Stimulated activated naive B cell treated with anti-CD40 and anti-IgM and Interleukin-4, amounts not matched to agents 10 μg/mL and 1 μg/mL and 100 μg/mL, for 72 hours (primary cell): ENCODE results near the gene COA8.

Experiments used
- ATAC-seq, 2 donors: fragments of 150-1000 bp; cut with Tn5 transposase; replicated peaks; 2 replicates each; pipeline ENCODE4 v1.10.0; 2021; ENCODE audit warnings: moderate library complexity in 1 of 2
- DNase-seq: peaks from one replicate; pipeline ENCODE4 v3.0.0; 2021
- H3K27ac Mint-ChIP-seq: one replicate; pipeline ENCODE4 v1.8.0; 2022; ENCODE audit warnings: mild to moderate bottlenecking, mixed read lengths
- H3K27me3 Mint-ChIP-seq, 2 donors: one replicate each; pipeline ENCODE4 v1.8.0; 2022; ENCODE audit warnings: mixed read lengths in 2 of 2
- H3K36me3 Mint-ChIP-seq, 2 donors: one replicate each; pipeline ENCODE4 v1.8.0; 2022; ENCODE audit warnings: mixed read lengths in 2 of 2, mild to moderate bottlenecking in 1 of 2
- H3K4me1 Mint-ChIP-seq, 2 donors: one replicate each; pipeline ENCODE4 v1.8.0; 2022; ENCODE audit warnings: mixed read lengths in 2 of 2, mild to moderate bottlenecking in 1 of 2
- H3K4me3 Mint-ChIP-seq, 2 donors: one replicate each; pipeline ENCODE4 v1.8.0; 2022; ENCODE audit warnings: mild to moderate bottlenecking in 2 of 2, mixed read lengths in 2 of 2, moderate library complexity in 1 of 2
- H3K9me3 Mint-ChIP-seq, 2 donors: one replicate each; pipeline ENCODE4 v1.8.0; 2022; ENCODE audit warnings: mixed read lengths in 2 of 2, mild to moderate bottlenecking in 1 of 2

Gene COA8

GRCh38 chr14:103537175-103537990 is 25.4 kb upstream of the COA8 start:
- Mint-ChIP-seq H3K4me3 (no peak overlapping the region), H3K27me3 (peaks cover 11 to 14% of the 10 kb centered on the region in 2 donors), H3K4me1 (peaks cover 4 to 7% of the 10 kb centered on the region in 2 donors), H3K36me3 (peaks cover 4 to 11% of the 10 kb centered on the region in 2 donors), H3K27ac (no peak overlapping the region), H3K9me3 (no peaks in the 10 kb centered on the region)
- DNase-seq = no peak
- ATAC-seq = no peak

- Mint-ChIP-seq H3K27ac (peak overlapping the region; percentile 37), H3K36me3 (peaks cover 0 to 11% of the 10 kb centered on the region in 2 donors), H3K4me3 (no peak overlapping the region), H3K9me3 (no peaks in the 10 kb centered on the region), H3K27me3 (peaks cover 11 to 14% of the 10 kb centered on the region in 2 donors), H3K4me1 (peaks cover 4 to 7% of the 10 kb centered on the region in 2 donors)
- DNase-seq (no peak), ATAC-seq (peak in 1 of 2 donors; percentile 7)
Measured at GRCh38 chr14:103538291-103539055, 24.3 kb upstream of the COA8 start.

- Mint-ChIP-seq H3K27me3 (peaks cover 11 to 14% of the 10 kb centered on the region in 2 donors), H3K9me3 (no peaks in the 10 kb centered on the region), H3K27ac (peak overlapping the region; percentile 20), H3K36me3 (peaks cover 0 to 11% of the 10 kb centered on the region in 2 donors), H3K4me1 (peaks cover 4 to 7% of the 10 kb centered on the region in 2 donors), H3K4me3 (no peak overlapping the region)
- ATAC-seq (peak in 1 of 2 donors; percentile 36), DNase-seq (no peak)
Measured at GRCh38 chr14:103539056-103539825, 23.5 kb upstream of the COA8 start.

GRCh38 chr14:103540821-103541708 is 21.7 kb upstream of the COA8 start:
- no peak overlapping the region for H3K27ac Mint-ChIP-seq
- ATAC-seq (peak in 1 of 2 donors; percentile 8), DNase-seq (no peak)
- H3K36me3 Mint-ChIP-seq = peaks cover 0 to 8% of the 10 kb centered on the region in 2 donors
- peaks cover 11 to 14% of the 10 kb centered on the region in 2 donors for H3K27me3 Mint-ChIP-seq
- no peak overlapping the region for H3K4me3 Mint-ChIP-seq
- H3K4me1 Mint-ChIP-seq = peaks cover 4 to 7% of the 10 kb centered on the region in 2 donors
- no peaks in the 10 kb centered on the region for H3K9me3 Mint-ChIP-seq

- peak in 1 of 2 donors; percentile 1 for ATAC-seq
- Mint-ChIP-seq H3K4me1 (peaks cover 7 to 8% of the 10 kb centered on the region in 2 donors), H3K27ac (peak overlapping the region; percentile 73), H3K27me3 (peaks cover 11 to 14% of the 10 kb centered on the region in 2 donors), H3K4me3 (no peak overlapping the region), H3K9me3 (no peaks in the 10 kb centered on the region), H3K36me3 (peaks cover 0 to 5% of the 10 kb centered on the region in 2 donors)
- DNase-seq = no peak
Measured at GRCh38 chr14:103541709-103542604, 20.8 kb upstream of the COA8 start.

- no peaks in the 10 kb centered on the region for H3K9me3 Mint-ChIP-seq
- peaks cover 6 to 8% of the 10 kb centered on the region in 2 donors for H3K4me1 Mint-ChIP-seq
- H3K27ac Mint-ChIP-seq = no peak overlapping the region
- DNase-seq (no peak), ATAC-seq (no peak)
- H3K4me3 Mint-ChIP-seq = no peak overlapping the region
- H3K36me3 Mint-ChIP-seq = peaks cover 0 to 2% of the 10 kb centered on the region in 2 donors
- H3K27me3 Mint-ChIP-seq = peaks cover 11 to 14% of the 10 kb centered on the region in 2 donors
Measured at GRCh38 chr14:103542605-103543088, 20.1 kb upstream of the COA8 start.

GRCh38 chr14:103543140-103543539 is 19.6 kb upstream of the COA8 start:
- H3K9me3 Mint-ChIP-seq = no peaks in the 10 kb centered on the region
- H3K4me3 Mint-ChIP-seq = no peak overlapping the region
- no peak for ATAC-seq
- H3K4me1 Mint-ChIP-seq = peaks cover 5 to 8% of the 10 kb centered on the region in 2 donors
- DNase-seq = no peak
- H3K27me3 Mint-ChIP-seq = peaks cover 11 to 14% of the 10 kb centered on the region in 2 donors
- no peak overlapping the region for H3K27ac Mint-ChIP-seq
- H3K36me3 Mint-ChIP-seq = no peaks in the 10 kb centered on the region

GRCh38 chr14:103543721-103544387 is 18.9 kb upstream of the COA8 start:
- Mint-ChIP-seq H3K27me3 (peaks cover 11 to 14% of the 10 kb centered on the region in 2 donors), H3K27ac (no peak overlapping the region), H3K4me3 (no peak overlapping the region), H3K4me1 (peaks cover 5 to 8% of the 10 kb centered on the region in 2 donors), H3K36me3 (peaks cover 0 to 2% of the 10 kb centered on the region in 2 donors), H3K9me3 (no peaks in the 10 kb centered on the region)
- no peak for DNase-seq
- ATAC-seq = no peak

GRCh38 chr14:103544388-103545218 is 18.2 kb upstream of the COA8 start:
- DNase-seq (no peak), ATAC-seq (no peak)
- H3K4me1 Mint-ChIP-seq = peaks cover 2 to 5% of the 10 kb centered on the region in 2 donors
- peaks cover 7 to 14% of the 10 kb centered on the region in 2 donors for H3K27me3 Mint-ChIP-seq
- no peak overlapping the region for H3K4me3 Mint-ChIP-seq
- no peaks in the 10 kb centered on the region for H3K9me3 Mint-ChIP-seq
- no peak overlapping the region for H3K27ac Mint-ChIP-seq
- H3K36me3 Mint-ChIP-seq = peaks cover 0 to 2% of the 10 kb centered on the region in 2 donors

GRCh38 chr14:103545219-103545914 is 17.4 kb upstream of the COA8 start:
- no peak overlapping the region for H3K27ac Mint-ChIP-seq
- H3K27me3 Mint-ChIP-seq = peaks cover 7 to 12% of the 10 kb centered on the region in 2 donors
- no peaks in the 10 kb centered on the region for H3K9me3 Mint-ChIP-seq
- DNase-seq (no peak), ATAC-seq (no peak)
- peaks cover 2 to 5% of the 10 kb centered on the region in 2 donors for H3K4me1 Mint-ChIP-seq
- peaks cover 0 to 2% of the 10 kb centered on the region in 2 donors for H3K36me3 Mint-ChIP-seq
- H3K4me3 Mint-ChIP-seq = no peak overlapping the region
